ENCODE results near the gene ERC2.

GRCh38 chr3:55623786-55624185, 844.5 kb downstream of the ERC2 start:
- TF ChIP-seq PBX3 (CRISPR knock-in tag; IDR thresholded peaks at IDR 0.05) (no peak), ZSCAN18 (tag by site-specific recombination; IDR thresholded peaks at IDR 0.05) (no peak), GLIS2 (tag by site-specific recombination; IDR thresholded peaks at IDR 0.05) (no peak), YY1 (tag by site-specific recombination; IDR thresholded peaks at IDR 0.05) (no peak), CTCF (tag by site-specific recombination; IDR thresholded peaks at IDR 0.05) (no peak), ZNF274 (IDR thresholded peaks at IDR 0.05; ENCODE audit: low read length) (no peak), ZNF274 (tag by site-specific recombination; IDR thresholded peaks at IDR 0.05; ENCODE audit: borderline replicate concordance) (no peak), REST (tag by site-specific recombination; IDR thresholded peaks at IDR 0.05) (no peak), ZIC2 (tag by site-specific recombination; IDR thresholded peaks at IDR 0.05) (no peak), ELK4 (IDR thresholded peaks at IDR 0.05; ENCODE audit: borderline replicate concordance, low read depth, low read length) (no peak)

Measured in HEK293 (cell line).